ENCODE data around the gene GTF2F2. TPM values are rescaled to one million over a fixed set of nuclear protein-coding genes. Genes with fewer than 3 reads are reported as not detected.

The GTF2F2 gene
- total and polyA plus RNA-seq, 9 of the 15 experiments (the other 6 are each of a cell fraction or from before 2014, with no cell fraction given): 19.7 to 44.8 (median 32.4) TPM

GRCh38 chr13:45092663-45093062 is 27.6 kb upstream of the GTF2F2 start:
- DNase-seq (ENCODE audit: extremely low read depth in 1 of 4, low spot score in 3 of 4) (no peak), ATAC-seq (no peak), FAIRE-seq (no peak)
- H3K4me2 ChIP-seq (ENCODE audit: insufficient read depth, low read length): no peak overlapping the region
- POLR2A ChIA-PET: no interaction called here
- no peak overlapping the region for H3K4me3 ChIP-seq
- H3K27ac ChIP-seq (ENCODE audit: extremely low read depth, low read depth, low read length): no peak overlapping the region
- no peaks in the 10 kb centered on the region for H3K36me3 ChIP-seq (ENCODE audit: control insufficient read depth, insufficient read depth, low read length)
- H2AFZ ChIP-seq (ENCODE audit: low read depth, low read length): no peak overlapping the region
- no peaks in the 10 kb centered on the region for H3K79me2 ChIP-seq (ENCODE audit: control insufficient read depth, insufficient read depth, low read length)
- CTCF ChIA-PET (ENCODE audit: low intra/inter-chr PET ratio): no interaction called here
- no peaks in the 10 kb centered on the region for H3K4me1 ChIP-seq (replicated peaks in 1 of 2; ENCODE audit: control insufficient read depth in 2 of 2, insufficient read depth in 2 of 2, low read length in 2 of 2)
- BruUV-seq (replicated peaks): no TSS peak
- 13% methylated on average over 2 of the region's 2 CpGs for WGBS (ENCODE audit: insufficient coverage, low coverage, missing lambda C conversion rate)
- no peak overlapping the region for H3K9ac ChIP-seq (ENCODE audit: insufficient read depth in 1 of 2, low read depth in 2 of 2, low read length in 2 of 2)
- no peak for TF ChIP-seq TRIM25 (IDR thresholded peaks at IDR 0.05; ENCODE audit: borderline replicate concordance)
- intact Hi-C loops (cut with micrococcal nuclease): no loop called here
- H3K9me1 ChIP-seq (ENCODE audit: control insufficient read depth, insufficient read depth, low read length): no peaks in the 10 kb centered on the region
- in situ Hi-C loops (cut with MboI): no loop called here
- H3K9me3 ChIP-seq (replicated peaks; ENCODE audit: control insufficient read depth, insufficient read depth, low read depth, low read length): no peaks in the 10 kb centered on the region
- no peaks in the 10 kb centered on the region for H4K20me1 ChIP-seq (replicated peaks; ENCODE audit: control insufficient read depth, insufficient read depth, low read length)
- H3K27me3 ChIP-seq (ENCODE audit: control insufficient read depth in 2 of 2, insufficient read depth in 2 of 2, low read length in 2 of 2): no peaks in the 10 kb centered on the region; a peak in 2 of 5 replicates

GRCh38 chr13:45100573-45101262 is 19.6 kb upstream of the GTF2F2 start:
- ATAC-seq (no peak), DNase-seq (ENCODE audit: extremely low read depth in 1 of 4, low spot score in 3 of 4) (no peak), FAIRE-seq (no peak)
- H3K79me2 ChIP-seq (ENCODE audit: control insufficient read depth, insufficient read depth, low read length): no peaks in the 10 kb centered on the region
- H2AFZ ChIP-seq (ENCODE audit: low read depth, low read length): no peak overlapping the region
- no TSS peak for BruUV-seq (replicated peaks)
- no peaks in the 10 kb centered on the region for H3K36me3 ChIP-seq (ENCODE audit: control insufficient read depth, insufficient read depth, low read length)
- H3K4me1 ChIP-seq (replicated peaks in 1 of 2; ENCODE audit: control insufficient read depth in 2 of 2, insufficient read depth in 2 of 2, low read length in 2 of 2): no peaks in the 10 kb centered on the region
- ChIA-PET POLR2A (interaction anchor here (2.1 kb wide), 1 partner anchor 17 kb away, joined by 5 read pairs; no protein-coding TSS in a partner anchor), CTCF (ENCODE audit: low intra/inter-chr PET ratio) (no interaction called here)
- no peak overlapping the region for H3K9ac ChIP-seq (ENCODE audit: insufficient read depth in 1 of 2, low read depth in 2 of 2, low read length in 2 of 2)
- H3K9me1 ChIP-seq (ENCODE audit: control insufficient read depth, insufficient read depth, low read length): no peaks in the 10 kb centered on the region
- in situ Hi-C loops (cut with MboI): no loop called here
- H4K20me1 ChIP-seq (replicated peaks; ENCODE audit: control insufficient read depth, insufficient read depth, low read length): no peaks in the 10 kb centered on the region
- H3K27me3 ChIP-seq (ENCODE audit: control insufficient read depth in 2 of 2, insufficient read depth in 2 of 2, low read length in 2 of 2): no peaks in the 10 kb centered on the region; a peak in 1 of 5 replicates
- no peak overlapping the region for H3K4me2 ChIP-seq (ENCODE audit: insufficient read depth, low read length)
- no peaks in the 10 kb centered on the region for H3K9me3 ChIP-seq (replicated peaks; ENCODE audit: control insufficient read depth, insufficient read depth, low read depth, low read length)
- no peak overlapping the region for H3K27ac ChIP-seq (ENCODE audit: extremely low read depth, low read depth, low read length)
- WGBS (ENCODE audit: insufficient coverage, low coverage, missing lambda C conversion rate): 42% methylated on average over 3 of the region's 5 CpGs
- intact Hi-C loops (cut with micrococcal nuclease): no loop called here
- no peak overlapping the region for H3K4me3 ChIP-seq
- TF ChIP-seq ZNF3 (CRISPR knock-in tag; IDR thresholded peaks at IDR 0.05): no peak
- TF ChIP-seq CHCHD3 (CRISPR knock-in tag; IDR thresholded peaks at IDR 0.05): no peak
- TF ChIP-seq HDAC1 (IDR thresholded peaks at IDR 0.05): no peak
- TF ChIP-seq SMARCC2 (IDR thresholded peaks at IDR 0.05; ENCODE audit: low read depth): no peak
- TF ChIP-seq KHSRP (IDR thresholded peaks at IDR 0.05): no peak
- no peak for TF ChIP-seq RUNX1 (IDR thresholded peaks at IDR 0.05; ENCODE audit: low read depth)
- TF ChIP-seq MEF2A (IDR thresholded peaks at IDR 0.05; ENCODE audit: control insufficient read depth, low read depth, low read length): no peak
- TF ChIP-seq U2AF1 (optimal IDR thresholded peaks at IDR 0.05; ENCODE audit: low read depth, low read length): no peak
- TF ChIP-seq E2F8 (IDR thresholded peaks at IDR 0.05; ENCODE audit: low read depth, partially characterized antibody): no peak
- TF ChIP-seq ZNF717 (CRISPR knock-in tag; IDR thresholded peaks at IDR 0.05): no peak
- TF ChIP-seq NONO (IDR thresholded peaks at IDR 0.05; ENCODE audit: low read depth in 2 of 2, low read length in 1 of 2): no peak
